ENCODE data around the gene GRB2. TPM values are rescaled to one million over a fixed set of nuclear protein-coding genes. Genes with fewer than 3 reads are reported as not detected.
"Not testable (repeated sequence)": the region's sequence is repeated elsewhere in the genome, so short reads cannot be mapped to it uniquely, and the experiment has no call there.

Gene GRB2
- total RNA-seq, 4 donors from 2014 or later, result 55.1 to 96.5 (median 75.4) TPM

DNA sequence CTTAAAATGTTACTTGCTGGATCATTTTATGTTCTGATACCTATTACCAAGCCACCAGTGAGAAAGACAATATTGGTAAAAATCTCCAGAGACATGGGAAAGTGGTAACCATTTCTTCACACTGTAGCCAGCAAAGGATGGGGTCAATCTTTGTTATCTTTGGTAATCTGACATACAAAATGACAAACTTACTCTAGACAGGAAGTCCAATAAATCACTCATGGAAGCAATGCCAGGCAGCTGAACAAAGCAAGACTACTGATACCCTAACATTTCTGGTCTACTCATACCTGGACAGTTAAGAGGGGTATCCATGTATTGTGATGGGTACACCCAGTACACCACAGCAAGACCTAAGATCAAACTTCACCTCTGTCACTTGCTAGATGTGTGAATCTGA is 19.0 kb downstream of the GRB2 start:
- intact Hi-C loops (cut with DNase I; ENCODE audit: low total_unique reads), result no loop called here
- TF ChIP-seq CTCF (IDR thresholded peaks at IDR 0.05), result no peak
- TF ChIP-seq POLR2A (IDR thresholded peaks at IDR 0.05), result no peak
- no peak overlapping the region for H3K4me3 ChIP-seq (ENCODE audit: low read depth, poor library complexity, severe bottlenecking)

DNA sequence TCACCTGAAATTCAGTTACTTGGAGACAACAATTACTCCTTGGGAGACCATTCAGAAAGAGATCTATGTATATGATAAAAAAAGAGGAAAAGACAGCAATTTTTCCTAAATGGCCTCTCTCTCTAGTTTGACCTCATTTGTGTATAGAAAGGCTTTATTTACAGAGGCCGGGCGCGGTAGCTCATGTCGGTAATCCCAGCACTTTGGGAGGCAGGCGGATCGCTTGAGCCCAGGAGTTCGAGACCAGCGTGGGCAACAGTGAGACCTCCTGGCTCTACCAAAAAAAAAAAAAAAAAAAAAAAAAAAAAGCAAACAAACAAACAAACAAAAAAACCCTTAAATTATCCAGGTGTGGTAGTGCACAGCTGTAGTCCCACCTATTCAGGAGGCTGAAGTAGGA is 20.7 kb downstream of the GRB2 start:
- TF ChIP-seq CTCF (IDR thresholded peaks at IDR 0.05) (no peak), POLR2A (IDR thresholded peaks at IDR 0.05) (no peak)
- no peak overlapping the region for H3K4me3 ChIP-seq (ENCODE audit: low read depth, poor library complexity, severe bottlenecking)
- no peak for DNase-seq (ENCODE audit: low spot score in 2 of 2)
- intact Hi-C loops (cut with DNase I; ENCODE audit: low total_unique reads), result no loop called here
- WGBS, 2 donors, result 90 to 98% methylated on average over 8 of the region's 8 CpGs

More for the DNA sequence above, 19.0 kb downstream of the GRB2 start:
- DNase-seq (ENCODE audit: low spot score in 2 of 2), result no peak

- WGBS, 2 donors, result 76 to 78% methylated on average over 5 of the region's 5 CpGs
- no peak overlapping the region for H3K4me3 ChIP-seq (ENCODE audit: low read depth, poor library complexity, severe bottlenecking)
- DNase-seq (ENCODE audit: low spot score in 2 of 2), result no peak
- TF ChIP-seq CTCF (IDR thresholded peaks at IDR 0.05), result no peak
- no peak for TF ChIP-seq POLR2A (IDR thresholded peaks at IDR 0.05)
- intact Hi-C loops (cut with DNase I; ENCODE audit: low total_unique reads), result no loop called here
Measured at GRCh38 chr17:75383842-75384195, 21.7 kb downstream of the GRB2 start.

GRCh38 chr17:75380750-75381149 is 24.7 kb downstream of the GRB2 start:
- TF ChIP-seq POLR2A (IDR thresholded peaks at IDR 0.05), result no peak
- TF ChIP-seq CTCF (IDR thresholded peaks at IDR 0.05), result no peak
- intact Hi-C loops (cut with DNase I; ENCODE audit: low total_unique reads), result no loop called here
- 87 to 90% methylated on average over 3 of the region's 3 CpGs for WGBS, 2 donors
- no peak overlapping the region for H3K4me3 ChIP-seq (ENCODE audit: low read depth, poor library complexity, severe bottlenecking)
- DNase-seq (ENCODE audit: low spot score in 2 of 2), result no peak

DNA sequence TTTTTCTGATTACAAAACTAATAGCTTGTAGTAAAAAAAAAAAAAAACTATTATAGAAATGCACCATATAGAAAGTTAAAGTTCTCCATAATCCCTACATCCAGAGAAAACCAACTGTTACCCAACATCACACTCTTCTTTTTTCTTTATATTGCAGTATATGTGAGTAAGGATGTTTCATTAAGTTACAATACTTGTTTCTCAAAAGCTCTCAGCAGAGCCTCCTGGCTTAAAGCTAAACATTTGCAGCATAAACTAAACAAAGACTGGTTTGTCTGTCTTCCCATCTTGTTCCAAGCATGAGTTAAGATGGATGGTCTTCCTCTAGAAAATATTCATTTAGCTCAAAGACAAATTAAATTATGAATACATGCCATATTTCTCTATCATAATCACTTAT is 25.2 kb downstream of the GRB2 start:
- no peak overlapping the region for H3K4me3 ChIP-seq (ENCODE audit: low read depth, poor library complexity, severe bottlenecking)
- intact Hi-C loops (cut with DNase I; ENCODE audit: low total_unique reads), result no loop called here
- TF ChIP-seq CTCF (IDR thresholded peaks at IDR 0.05), result no peak
- TF ChIP-seq POLR2A (IDR thresholded peaks at IDR 0.05), result no peak
- no peak for DNase-seq (ENCODE audit: low spot score in 2 of 2)

DNA sequence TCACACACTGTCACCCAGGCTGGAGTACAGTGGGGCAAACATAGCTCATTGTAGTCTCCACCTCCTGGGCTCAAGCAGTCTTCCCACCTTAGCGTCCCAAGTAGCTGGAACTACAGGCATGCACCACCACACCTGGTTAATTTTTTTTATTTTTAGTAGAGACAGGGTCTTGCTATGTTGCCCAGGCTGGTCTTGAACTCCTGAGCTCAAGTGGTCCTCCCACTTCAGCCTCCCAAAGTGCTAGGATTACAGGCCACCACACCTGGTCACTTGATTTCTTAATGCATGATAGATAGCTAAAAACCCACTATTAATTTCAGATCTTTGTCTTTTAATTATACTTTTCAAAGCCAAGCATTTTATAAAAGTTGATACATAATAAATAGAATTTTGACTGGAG is 26.1 kb downstream of the GRB2 start:
- 79 to 91% methylated on average over 1 of the region's 1 CpG for WGBS, 2 donors
- H3K4me3 ChIP-seq (ENCODE audit: low read depth, poor library complexity, severe bottlenecking); intact Hi-C loops (cut with DNase I; ENCODE audit: low total_unique reads); DNase-seq (ENCODE audit: low spot score in 2 of 2): not testable (repeated sequence)

Measured in lower leg skin (tissue), 4 donors.